Sigmoid colon (tissue), 7 donors: Measurements from ENCODE around the gene RHOJ. TPM values are rescaled to one million over a fixed set of nuclear protein-coding genes. Genes with fewer than 3 reads are reported as not detected.

Experiments
- DNase-seq: peaks from one replicate; pipeline ENCODE4 v3.0.0-alpha.2; 2019
- H3K27ac ChIP-seq, 4 donors: fragments of 200-600 bp; sonication (generic); one replicate each; pipeline ENCODE4 v1.5.1; 2016 to 2019; ENCODE audit warnings: mild to moderate bottlenecking in 1 of 4
- H3K27me3 ChIP-seq, 3 donors: fragments of 200-600 bp; sonication (generic); one replicate each; pipeline ENCODE4 v1.5.1; 2019; ENCODE audit warnings: mild to moderate bottlenecking in 1 of 3
- H3K36me3 ChIP-seq, 4 donors: fragments of 200-600 bp; sonication (generic); one replicate each; pipeline ENCODE4 v1.5.1; 2016 to 2019
- H3K4me1 ChIP-seq, 4 donors: fragments of 200-600 bp; sonication (generic); one replicate each; pipeline ENCODE4 v1.5.1; 2017 to 2019
- H3K4me3 ChIP-seq, 4 donors: fragments of 200-600 bp; sonication (generic); one replicate each; pipeline ENCODE4 v1.5.1; 2017 to 2019; ENCODE audit warnings: mild to moderate bottlenecking in 2 of 4, moderate library complexity in 1 of 4
- H3K9me3 ChIP-seq, 4 donors: fragments of 200-600 bp in 3 of 4; sonication (generic) in 3 of 4; one replicate each; pipeline versions ENCODE4 v1.5.1 to v1.6.1; 2013 to 2019
- EP300 ChIP-seq, 4 donors: sonication (generic); formaldehyde crosslinking; IDR thresholded peaks; one replicate each; pipeline ENCODE4 v1.6.1; 2017; ENCODE audit warnings: antibody characterized with exemption in 4 of 4
- POLR2A ChIP-seq, 2 donors: fragments of 450-650 bp; IDR thresholded peaks; one replicate each; pipeline ENCODE4 v1.6.1; 2016; ENCODE audit warnings: antibody characterized with exemption in 2 of 2, mild to moderate bottlenecking in 2 of 2, moderate library complexity in 2 of 2
- POLR2AphosphoS5 ChIP-seq, 4 donors: sonication (generic); formaldehyde crosslinking; IDR thresholded peaks; one replicate each; pipeline ENCODE4 v1.6.1; 2017; ENCODE audit warnings: antibody characterized with exemption in 4 of 4
- WGBS, 2 donors: extraction: QIAGEN DNeasy Blood & Tissue Kit; methylation state at CpG; one replicate each; pipeline ENCODE4 v1.1.7; 2013; 5-methylcytosine and 5-hydroxymethylcytosine counted together
- intact Hi-C: fragments of 100-400 bp; cut with DNase I; formaldehyde crosslinking; loops from one replicate; pipeline ENCODE4 v1.15.1; 2023
- polyA plus RNA-seq, 3 donors: library from polyadenylated mRNA; stranded (reverse); fragments of 200-250 nt; gene quantifications; one replicate each; pipeline ENCODE4 v1.2.3, GENCODE V29; 2013
- total RNA-seq, 4 donors: library from RNA; depleted of rRNA; stranded (reverse); fragments of >200 nt; gene quantifications; one replicate each; pipeline ENCODE4 v1.1.0, GENCODE V29; 2016
- TF ChIP-seq, protein P1 (sequence below), 4 experiments: fragments of 450-650 bp in 3 of 4; fragments of 200-600 bp in 1 of 4; IDR thresholded peaks; one replicate each; pipeline ENCODE4 v1.5.1; 2016 to 2019; ENCODE audit warnings: antibody characterized with exemption in 4 of 4, mild to moderate bottlenecking in 3 of 4, moderate library complexity in 2 of 4
- donor health status: healthy with polysubstance abuse.
- donor health status: Bipolar disorder and iron deficiency.
- donor health status: healthy.

RHOJ gene
- total and polyA plus RNA-seq, 7 donors: 1.6 to 28.5 (median 6.6) TPM

DNA sequence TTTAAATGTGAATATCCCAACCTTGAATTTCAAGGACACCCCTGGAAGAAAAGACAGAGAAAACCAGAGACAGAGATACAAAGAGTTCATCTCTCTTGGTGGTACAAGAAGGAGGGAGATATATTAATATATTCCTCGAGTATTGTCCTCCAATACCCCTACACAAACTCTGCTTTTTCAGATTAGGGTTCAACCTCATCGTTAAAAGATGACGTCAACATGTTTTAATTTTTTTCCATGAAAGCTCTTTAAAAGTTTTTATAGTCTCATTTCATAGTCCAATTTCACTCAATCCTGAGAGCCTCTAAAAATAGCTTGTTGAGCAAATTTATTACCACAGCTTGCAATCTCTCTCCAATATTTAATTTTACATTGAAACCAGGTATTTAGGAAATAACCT lies 19.4 kb downstream of the RHOJ start:
- peak overlapping the region in 1 of 4 donors; percentile 55 for H3K27ac ChIP-seq
- 62 to 85% methylated on average over 3 of the region's 3 CpGs for WGBS, 2 donors
- TF ChIP-seq, protein P1, sequence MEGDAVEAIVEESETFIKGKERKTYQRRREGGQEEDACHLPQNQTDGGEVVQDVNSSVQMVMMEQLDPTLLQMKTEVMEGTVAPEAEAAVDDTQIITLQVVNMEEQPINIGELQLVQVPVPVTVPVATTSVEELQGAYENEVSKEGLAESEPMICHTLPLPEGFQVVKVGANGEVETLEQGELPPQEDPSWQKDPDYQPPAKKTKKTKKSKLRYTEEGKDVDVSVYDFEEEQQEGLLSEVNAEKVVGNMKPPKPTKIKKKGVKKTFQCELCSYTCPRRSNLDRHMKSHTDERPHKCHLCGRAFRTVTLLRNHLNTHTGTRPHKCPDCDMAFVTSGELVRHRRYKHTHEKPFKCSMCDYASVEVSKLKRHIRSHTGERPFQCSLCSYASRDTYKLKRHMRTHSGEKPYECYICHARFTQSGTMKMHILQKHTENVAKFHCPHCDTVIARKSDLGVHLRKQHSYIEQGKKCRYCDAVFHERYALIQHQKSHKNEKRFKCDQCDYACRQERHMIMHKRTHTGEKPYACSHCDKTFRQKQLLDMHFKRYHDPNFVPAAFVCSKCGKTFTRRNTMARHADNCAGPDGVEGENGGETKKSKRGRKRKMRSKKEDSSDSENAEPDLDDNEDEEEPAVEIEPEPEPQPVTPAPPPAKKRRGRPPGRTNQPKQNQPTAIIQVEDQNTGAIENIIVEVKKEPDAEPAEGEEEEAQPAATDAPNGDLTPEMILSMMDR (IDR thresholded peaks at IDR 0.05): no peak
- TF ChIP-seq EP300 (IDR thresholded peaks at IDR 0.05) (no peak), POLR2A (IDR thresholded peaks at IDR 0.05) (no peak), POLR2AphosphoS5 (IDR thresholded peaks at IDR 0.05) (no peak)
- H3K9me3 ChIP-seq: no peaks in the 10 kb centered on the region
- no peak overlapping the region for H3K4me3 ChIP-seq
- no peaks in the 10 kb centered on the region for H3K27me3 ChIP-seq
- no peak for DNase-seq
- intact Hi-C loops: no loop called here
- H3K4me1 ChIP-seq: peaks cover 0 to 32% (median 19%) of the 10 kb centered on the region in 4 donors
- no peaks in the 10 kb centered on the region for H3K36me3 ChIP-seq

DNA sequence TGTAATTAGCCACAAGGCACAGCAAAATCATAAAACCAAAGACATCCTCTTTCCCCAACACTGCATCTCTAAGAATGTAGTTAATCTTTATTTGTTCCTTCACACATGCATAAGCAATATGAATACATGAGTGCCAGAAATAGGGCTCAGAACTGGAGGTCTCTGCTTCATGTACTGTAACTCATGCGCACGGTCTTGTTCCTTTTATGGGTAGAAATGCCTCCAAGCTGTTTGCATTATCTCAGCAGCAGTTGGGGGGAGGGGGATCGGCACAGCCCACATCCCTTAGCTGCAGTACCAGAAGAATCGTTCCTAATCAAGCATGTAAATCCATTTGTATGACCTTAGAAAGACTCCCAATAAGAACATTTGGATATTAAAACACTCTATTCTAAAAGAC lies 20.0 kb downstream of the RHOJ start:
- TF ChIP-seq EP300 (IDR thresholded peaks at IDR 0.05) (peak in 1 of 4 donors; percentile 10), POLR2A (IDR thresholded peaks at IDR 0.05) (no peak), POLR2AphosphoS5 (IDR thresholded peaks at IDR 0.05) (peak in 1 of 4 donors; percentile 62)
- peak overlapping the region in 2 of 4 donors; percentile 40 to 55 for H3K27ac ChIP-seq
- no peaks in the 10 kb centered on the region for H3K27me3 ChIP-seq
- 57 to 59% methylated on average over 4 of the region's 4 CpGs for WGBS, 2 donors
- DNase-seq: no peak
- H3K4me1 ChIP-seq: peaks cover 0 to 32% (median 19%) of the 10 kb centered on the region in 4 donors
- no peak overlapping the region for H3K4me3 ChIP-seq
- no peaks in the 10 kb centered on the region for H3K36me3 ChIP-seq
- H3K9me3 ChIP-seq: no peaks in the 10 kb centered on the region
- intact Hi-C loops: no loop called here

DNA sequence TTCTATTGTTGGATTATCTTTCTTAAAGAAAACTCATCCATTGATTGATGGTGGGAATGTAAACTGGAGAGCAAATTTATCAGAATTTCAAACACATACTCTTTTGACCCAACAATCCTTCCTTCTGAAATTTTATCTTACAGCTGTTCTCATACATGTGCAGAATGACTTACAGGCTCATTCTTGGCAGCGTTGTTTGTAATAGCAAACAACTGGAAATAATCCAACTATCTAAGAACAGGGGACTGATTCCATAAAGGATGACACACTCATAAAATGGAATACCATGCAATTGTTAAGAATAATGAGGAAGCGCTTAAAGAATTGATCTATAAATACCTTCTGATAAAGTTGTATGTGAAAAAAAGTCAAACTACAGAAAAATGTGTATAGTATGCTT lies 24.0 kb downstream of the RHOJ start:
- peaks cover 0 to 15% (median 11%) of the 10 kb centered on the region in 4 donors for H3K4me1 ChIP-seq
- WGBS, 2 donors: 73 to 87% methylated on average over 2 of the region's 2 CpGs
- no peaks in the 10 kb centered on the region for H3K36me3 ChIP-seq

DNA sequence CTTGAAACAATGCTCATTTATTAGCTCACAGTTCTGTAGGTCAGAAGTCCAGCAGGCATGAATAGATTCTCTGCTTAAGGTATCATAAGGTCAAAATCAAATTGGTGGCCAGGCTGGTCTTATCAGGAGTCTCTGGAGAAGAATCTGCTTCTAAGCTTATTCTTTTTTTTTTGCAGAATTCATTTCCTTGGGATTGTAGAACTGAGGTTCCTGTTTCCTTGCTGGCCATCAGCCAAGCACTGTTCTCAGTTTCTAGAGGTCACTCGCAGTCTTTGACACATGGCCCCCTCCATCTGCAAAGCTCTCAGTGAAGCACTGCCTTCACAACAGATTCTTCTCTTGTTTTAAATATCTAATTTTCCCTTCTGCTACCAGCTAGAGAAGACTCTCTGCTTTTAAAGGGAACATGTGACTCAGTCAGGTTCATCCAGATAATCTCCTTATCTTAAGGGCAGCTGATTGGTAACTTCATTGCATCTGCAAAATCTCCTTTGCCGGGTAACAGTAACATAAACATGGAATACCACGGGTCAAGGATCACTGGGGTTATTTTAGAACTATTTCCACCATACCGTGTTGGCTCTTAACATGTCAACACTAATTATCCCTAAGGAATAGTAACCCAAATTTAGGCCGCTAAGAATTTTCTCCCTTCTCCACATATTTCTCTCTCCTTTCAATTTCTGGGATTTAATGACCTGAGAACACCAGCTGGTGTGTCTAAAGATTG lies 25.3 kb downstream of the RHOJ start:
- H3K27me3 ChIP-seq: no peaks in the 10 kb centered on the region
- H3K9me3 ChIP-seq: no peaks in the 10 kb centered on the region
- peaks cover 0 to 2% (median 1%) of the 10 kb centered on the region in 4 donors for H3K4me1 ChIP-seq
- H3K27ac ChIP-seq: no peak overlapping the region
- H3K4me3 ChIP-seq: no peak overlapping the region
- 69 to 76% methylated on average over 5 of the region's 5 CpGs for WGBS, 2 donors
- no peak for TF ChIP-seq POLR2A (IDR thresholded peaks at IDR 0.05)
- TF ChIP-seq EP300 (IDR thresholded peaks at IDR 0.05): no peak
- TF ChIP-seq, protein P1 (IDR thresholded peaks at IDR 0.05): no peak
- no peak for TF ChIP-seq POLR2AphosphoS5 (IDR thresholded peaks at IDR 0.05)
- DNase-seq: no peak
- intact Hi-C loops: no loop called here
- H3K36me3 ChIP-seq: no peaks in the 10 kb centered on the region

More for the DNA sequence above, 24.0 kb downstream of the RHOJ start:
- Histone ChIP-seq H3K27me3 (no peaks in the 10 kb centered on the region), H3K27ac (no peak overlapping the region), H3K4me3 (no peak overlapping the region), H3K9me3 (no peaks in the 10 kb centered on the region)
- TF ChIP-seq, protein P1 (IDR thresholded peaks at IDR 0.05): no peak
- TF ChIP-seq EP300 (IDR thresholded peaks at IDR 0.05) (no peak), POLR2AphosphoS5 (IDR thresholded peaks at IDR 0.05) (no peak), POLR2A (IDR thresholded peaks at IDR 0.05) (no peak)
- no peak for DNase-seq
- intact Hi-C loops: no loop called here

DNA sequence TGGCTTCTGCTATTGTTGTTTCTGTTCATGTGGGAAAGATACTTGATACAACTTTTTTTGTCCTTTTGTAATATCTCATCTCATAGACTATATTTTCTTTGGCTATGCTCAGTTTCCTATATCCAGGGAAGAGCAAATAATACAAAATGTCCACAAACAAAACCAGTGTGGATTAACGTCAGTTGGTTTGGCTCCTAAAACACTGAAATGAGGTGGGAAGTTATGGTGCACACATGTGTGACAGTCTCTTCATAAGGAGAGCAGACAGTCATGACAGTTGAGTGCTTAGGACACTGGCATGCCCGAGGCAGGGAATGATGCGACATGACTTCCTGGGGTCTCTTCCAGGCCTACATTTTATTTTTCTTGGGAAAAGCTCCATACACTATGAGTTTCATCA lies 27.5 kb downstream of the RHOJ start:
- no peak for DNase-seq
- Histone ChIP-seq H3K27me3 (no peaks in the 10 kb centered on the region), H3K27ac (no peak overlapping the region), H3K4me1 (no peaks in the 10 kb centered on the region), H3K4me3 (no peak overlapping the region), H3K36me3 (no peaks in the 10 kb centered on the region), H3K9me3 (no peaks in the 10 kb centered on the region)
- intact Hi-C loops: no loop called here
- WGBS, 2 donors: 77 to 81% methylated on average over 3 of the region's 3 CpGs
- no peak for TF ChIP-seq EP300 (IDR thresholded peaks at IDR 0.05)
- TF ChIP-seq POLR2A (IDR thresholded peaks at IDR 0.05): no peak
- TF ChIP-seq, protein P1 (IDR thresholded peaks at IDR 0.05): no peak
- TF ChIP-seq POLR2AphosphoS5 (IDR thresholded peaks at IDR 0.05): no peak
